Measurements from ENCODE around the gene CDH12.

CDH12 gene

GRCh38 chr5:22852807-22853660 is at the start of gene CDH12:
Gene CDH12 (minus strand): TSS chr5:22853344.
- peak; percentile 0 for DNase-seq (ENCODE audit: low read depth)
- TF ChIP-seq, protein P1, sequence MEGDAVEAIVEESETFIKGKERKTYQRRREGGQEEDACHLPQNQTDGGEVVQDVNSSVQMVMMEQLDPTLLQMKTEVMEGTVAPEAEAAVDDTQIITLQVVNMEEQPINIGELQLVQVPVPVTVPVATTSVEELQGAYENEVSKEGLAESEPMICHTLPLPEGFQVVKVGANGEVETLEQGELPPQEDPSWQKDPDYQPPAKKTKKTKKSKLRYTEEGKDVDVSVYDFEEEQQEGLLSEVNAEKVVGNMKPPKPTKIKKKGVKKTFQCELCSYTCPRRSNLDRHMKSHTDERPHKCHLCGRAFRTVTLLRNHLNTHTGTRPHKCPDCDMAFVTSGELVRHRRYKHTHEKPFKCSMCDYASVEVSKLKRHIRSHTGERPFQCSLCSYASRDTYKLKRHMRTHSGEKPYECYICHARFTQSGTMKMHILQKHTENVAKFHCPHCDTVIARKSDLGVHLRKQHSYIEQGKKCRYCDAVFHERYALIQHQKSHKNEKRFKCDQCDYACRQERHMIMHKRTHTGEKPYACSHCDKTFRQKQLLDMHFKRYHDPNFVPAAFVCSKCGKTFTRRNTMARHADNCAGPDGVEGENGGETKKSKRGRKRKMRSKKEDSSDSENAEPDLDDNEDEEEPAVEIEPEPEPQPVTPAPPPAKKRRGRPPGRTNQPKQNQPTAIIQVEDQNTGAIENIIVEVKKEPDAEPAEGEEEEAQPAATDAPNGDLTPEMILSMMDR (IDR thresholded peaks at IDR 0.05; ENCODE audit: insufficient read depth, low read depth, low read length, missing control alignments), result no peak
- no peak within 1 kb of the TSS for H3K4me3 ChIP-seq (ENCODE audit: low read depth, low read length)

DNA sequence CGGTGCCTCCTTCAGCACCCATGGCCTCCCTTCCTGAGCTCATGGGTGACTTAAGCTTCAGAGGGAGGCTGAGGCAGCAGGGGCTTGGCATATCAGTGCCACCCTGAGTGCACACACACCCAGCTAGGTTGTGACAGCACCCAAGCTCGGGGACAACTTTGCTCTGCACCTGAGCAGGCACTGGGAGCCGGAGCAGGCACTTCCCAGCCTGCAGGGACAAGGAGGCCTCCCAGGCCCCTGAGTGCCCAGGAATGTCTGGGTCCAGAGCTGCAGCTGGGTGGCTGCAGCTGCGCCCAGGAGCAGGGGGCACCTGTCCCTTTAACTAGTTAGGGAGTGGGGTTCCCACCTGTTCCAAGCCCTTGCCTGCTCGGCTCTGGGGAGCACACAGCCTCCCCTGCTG is 48.7 kb upstream of the CDH12 start:
- DNase-seq (ENCODE audit: low read depth), result no peak
- TF ChIP-seq, protein P1 (IDR thresholded peaks at IDR 0.05; ENCODE audit: insufficient read depth, low read depth, low read length, missing control alignments), result no peak
- H3K4me3 ChIP-seq (ENCODE audit: low read depth, low read length), result no peak overlapping the region

- TF ChIP-seq, protein P1 (IDR thresholded peaks at IDR 0.05; ENCODE audit: insufficient read depth, low read depth, low read length, missing control alignments), result no peak
- no peak for DNase-seq (ENCODE audit: low read depth)
- no peak overlapping the region for H3K4me3 ChIP-seq (ENCODE audit: low read depth, low read length)
These were observed 47.7 kb upstream of the CDH12 start for GRCh38 chr5:22900801-22901310.

GRCh38 chr5:22899341-22899740 is 46.2 kb upstream of the CDH12 start:
- TF ChIP-seq, protein P1 (IDR thresholded peaks at IDR 0.05; ENCODE audit: insufficient read depth, low read depth, low read length, missing control alignments), result no peak
- H3K4me3 ChIP-seq (ENCODE audit: low read depth, low read length), result no peak overlapping the region
- no peak for DNase-seq (ENCODE audit: low read depth)

DNA sequence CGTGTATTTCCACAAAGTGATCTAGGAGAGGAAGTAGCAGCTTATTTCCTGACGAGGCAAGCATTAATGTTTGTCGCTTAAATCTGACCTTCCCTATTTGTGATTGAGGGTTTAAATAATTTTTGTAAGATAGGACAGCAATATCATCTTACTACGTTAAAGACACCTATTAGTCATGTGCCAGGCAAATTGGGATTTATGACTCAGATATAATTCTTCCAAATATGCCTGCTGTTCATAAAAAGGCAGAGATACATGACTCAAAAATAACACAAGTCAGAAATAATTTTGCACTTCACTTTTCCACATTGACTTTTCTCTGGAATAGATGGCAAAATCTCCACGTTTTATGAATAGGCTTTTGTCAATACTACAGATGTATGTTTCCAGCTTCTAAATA is 43.0 kb upstream of the CDH12 start:
- no peak overlapping the region for H3K4me3 ChIP-seq (ENCODE audit: low read depth, low read length)
- DNase-seq (ENCODE audit: low read depth), result no peak
- TF ChIP-seq, protein P1 (IDR thresholded peaks at IDR 0.05; ENCODE audit: insufficient read depth, low read depth, low read length, missing control alignments), result no peak

DNA sequence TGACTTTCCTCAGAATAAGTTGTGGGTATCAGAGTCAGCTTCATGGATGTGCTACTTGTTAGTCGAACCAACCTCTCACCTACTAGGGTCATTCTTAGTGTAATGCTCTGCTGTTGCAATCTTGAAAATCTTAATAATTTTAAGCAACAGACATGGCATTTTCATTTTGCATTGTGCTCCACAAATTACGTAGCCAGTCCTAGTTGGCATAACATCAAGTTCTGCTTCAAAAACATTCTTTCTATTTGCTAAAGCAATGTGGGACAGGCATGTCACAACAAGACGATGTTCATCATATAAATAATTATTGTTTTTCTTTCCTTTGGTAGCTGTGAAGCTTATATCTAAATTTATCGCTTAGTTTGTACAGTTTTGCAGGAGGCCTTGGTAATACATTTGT is 39.3 kb upstream of the CDH12 start:
- DNase-seq (ENCODE audit: low read depth), result no peak
- TF ChIP-seq, protein P1 (IDR thresholded peaks at IDR 0.05; ENCODE audit: insufficient read depth, low read depth, low read length, missing control alignments), result no peak
- no peak overlapping the region for H3K4me3 ChIP-seq (ENCODE audit: low read depth, low read length)
